Stimulated activated naive CD8-positive, alpha-beta T cell treated with anti-CD3 and anti-CD28 coated beads, Interleukin-15, Interleukin-2, amounts not matched to agents 100 U/mL and 50 U/mL, for 24 hours (primary cell): ENCODE results near the gene ZDHHC22.

Experiments
- ATAC-seq: fragments of 150-1000 bp; cut with Tn5 transposase; one replicate; pipeline ENCODE4 v1.10.0; 2021
- DNase-seq: peaks from one replicate; pipeline ENCODE4 v3.0.0; 2021

Gene ZDHHC22

GRCh38 chr14:77103951-77104350 is 37.6 kb downstream of the ZDHHC22 start:
- ATAC-seq (no peak), DNase-seq (no peak)

- ATAC-seq (no peak), DNase-seq (no peak)
Observed at GRCh38 chr14:77103475-77103874, 38.1 kb downstream of the ZDHHC22 start.

- ATAC-seq (no peak), DNase-seq (no peak)
Observed at GRCh38 chr14:77102154-77102553, 39.4 kb downstream of the ZDHHC22 start.

GRCh38 chr14:77100961-77101360 is 40.6 kb downstream of the ZDHHC22 start:
- DNase-seq: no peak

DNA sequence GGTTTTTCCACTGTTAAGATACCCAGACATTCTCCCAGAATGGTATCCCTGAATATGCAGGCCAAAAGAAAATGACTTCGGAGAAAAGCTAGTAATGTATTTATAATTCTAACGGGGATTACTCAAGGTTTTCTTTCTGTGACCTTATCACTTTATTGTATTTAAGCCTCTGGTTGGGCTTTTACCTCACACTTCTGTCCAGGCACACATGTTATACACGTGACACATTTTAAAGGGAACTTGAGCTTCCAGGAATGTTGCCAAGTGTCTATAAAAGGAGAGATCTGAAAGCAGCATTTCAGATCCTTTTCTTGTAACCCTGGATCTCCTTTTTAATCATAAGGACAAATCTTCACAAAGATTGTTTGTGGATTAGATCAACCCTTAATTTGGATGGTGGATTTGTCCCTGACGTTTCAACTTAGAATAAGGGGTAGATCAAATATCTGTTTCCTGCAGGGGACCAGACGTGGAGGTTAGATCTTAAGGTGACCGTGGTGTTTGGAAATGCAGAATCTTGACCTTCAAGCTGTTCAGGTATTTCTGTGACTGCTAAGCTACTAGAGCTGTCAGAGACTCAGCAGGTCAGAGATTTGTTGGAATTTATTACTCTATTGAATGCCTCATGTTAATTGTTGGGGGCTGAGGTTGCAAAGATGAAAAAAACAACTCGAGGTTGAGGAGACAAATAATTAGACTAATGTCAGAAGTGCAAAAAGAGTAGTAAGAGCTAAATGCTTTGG is 42.0 kb downstream of the ZDHHC22 start:
- DNase-seq: no peak
- ATAC-seq: no peak

More at GRCh38 chr14:77100961-77101360, 40.6 kb downstream of the ZDHHC22 start:
- no peak for ATAC-seq

DNA sequence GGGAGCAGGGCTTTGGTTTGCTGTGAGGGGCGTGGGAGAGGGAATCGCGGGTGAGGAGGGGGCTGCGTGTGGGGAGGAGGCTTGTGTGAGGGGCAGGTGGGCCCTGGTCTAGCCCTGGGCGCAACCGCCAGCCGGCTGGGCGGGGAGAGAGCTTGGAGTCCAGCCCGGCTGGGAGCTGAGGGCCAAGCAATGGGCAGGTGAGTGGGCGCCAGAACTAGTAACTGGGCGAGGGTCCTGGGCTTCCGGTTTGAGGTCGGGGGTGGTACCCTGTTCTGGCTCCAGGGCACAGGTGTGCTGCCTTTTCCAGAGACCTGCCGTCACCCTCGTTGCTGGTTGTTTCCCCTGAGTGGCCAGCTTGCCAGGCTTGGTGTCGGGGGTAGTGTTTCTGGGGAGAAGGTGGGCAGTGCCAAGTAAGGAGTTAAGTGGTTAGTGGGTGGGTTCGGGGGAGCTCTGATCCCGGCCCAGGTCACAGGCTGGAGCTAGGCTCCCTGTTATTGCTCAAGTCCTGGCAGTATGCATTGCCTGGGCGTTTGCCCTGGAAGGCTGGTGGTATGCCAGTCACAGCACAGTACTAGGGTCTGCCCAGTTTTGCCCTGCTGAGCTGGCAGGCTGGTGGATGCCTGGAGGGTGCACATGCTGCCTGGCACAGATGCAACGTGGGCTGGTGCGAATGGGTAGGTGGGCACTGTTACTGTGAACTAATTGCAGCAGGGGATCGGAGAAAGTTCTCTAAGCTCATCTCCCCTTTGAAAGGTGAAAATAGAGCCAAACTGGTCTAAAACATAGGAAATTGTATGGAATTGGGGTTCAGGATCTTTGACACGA is 42.9 kb downstream of the ZDHHC22 start:
- DNase-seq: peak; percentile 35
- no peak for ATAC-seq

GRCh38 chr14:77097700-77098528 is 43.7 kb downstream of the ZDHHC22 start, which contains the start of gene CIPC:
Gene CIPC, plus strand, starts transcription at chr14:77098258. Its CDS starts 7,451 bp downstream, at chr14:77105709.
- ATAC-seq (peak; percentile 96), DNase-seq (peak; percentile 99)

GRCh38 chr14:77097006-77097699 is 44.4 kb downstream of the ZDHHC22 start:
- ATAC-seq: no peak
- DNase-seq: no peak

DNA sequence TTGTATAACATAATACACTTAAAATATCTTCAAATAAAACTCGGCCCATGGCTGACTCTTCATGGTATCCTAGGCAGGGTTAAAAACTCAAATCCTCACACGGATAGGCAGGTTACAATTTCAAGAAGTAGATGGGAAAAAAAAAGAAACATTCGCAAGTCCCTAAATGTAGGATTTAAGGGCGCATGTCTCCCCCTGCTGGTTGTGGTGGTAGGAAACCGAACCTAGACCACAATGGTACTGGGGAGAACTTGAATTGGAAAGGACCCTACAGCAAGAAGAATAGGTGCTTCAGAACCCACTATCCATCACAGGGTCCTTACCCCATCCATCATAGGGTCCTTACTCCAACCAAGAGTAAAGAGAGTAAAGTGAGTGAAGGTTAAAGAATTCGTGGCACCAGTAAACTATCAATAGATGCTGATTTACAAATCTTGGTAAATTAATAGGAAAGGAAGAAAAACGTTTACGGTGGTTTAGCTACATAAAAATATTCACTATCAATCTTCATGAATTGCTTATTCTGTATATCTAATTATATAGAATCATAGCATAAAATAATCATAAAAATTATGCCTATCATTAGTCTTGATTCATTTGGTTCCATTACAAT is 46.8 kb downstream of the ZDHHC22 start:
- no peak for ATAC-seq
- DNase-seq: peak; percentile 83

- no peak for DNase-seq
- no peak for ATAC-seq
Observed at GRCh38 chr14:77092676-77093075, 48.9 kb downstream of the ZDHHC22 start.

DNA sequence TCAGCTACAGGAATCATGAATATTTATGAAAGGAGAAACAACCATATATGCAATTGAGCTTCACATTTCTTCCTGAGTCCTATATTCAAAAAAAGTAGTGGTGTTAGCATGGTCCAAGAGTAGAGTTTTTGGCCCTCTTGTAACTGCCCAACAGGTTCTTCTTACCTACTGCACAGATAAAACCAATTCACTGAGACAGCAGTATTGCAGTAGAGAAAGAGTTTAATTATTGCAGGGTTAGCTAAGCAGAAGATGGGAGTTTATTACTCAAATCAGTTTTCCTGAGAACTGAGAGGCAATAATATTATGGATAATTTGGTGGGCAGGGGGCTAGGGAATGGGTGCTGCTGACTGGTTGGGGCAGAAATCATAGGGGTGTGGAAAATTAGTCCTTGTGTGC is 50.1 kb downstream of the ZDHHC22 start:
- ATAC-seq (no peak), DNase-seq (no peak)

DNA sequence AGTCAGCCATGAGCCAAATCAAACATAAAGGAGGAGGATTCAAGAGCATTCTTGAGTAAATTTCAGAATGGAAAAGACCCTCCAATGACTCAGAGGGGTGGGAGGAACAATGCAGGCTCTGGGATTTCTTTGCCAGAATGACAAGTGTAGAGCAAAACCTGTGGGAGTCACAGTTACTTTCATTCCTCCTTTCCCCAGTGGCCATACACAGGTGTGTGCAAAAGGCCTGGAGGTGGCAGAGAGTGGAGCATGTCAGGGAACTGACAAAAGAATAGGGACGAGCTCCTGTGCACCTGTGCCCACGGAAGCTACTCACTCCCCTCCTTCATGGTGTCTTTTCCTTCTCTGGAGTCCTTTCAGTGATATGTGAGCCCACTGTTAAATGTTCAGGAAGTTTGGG is 52.9 kb downstream of the ZDHHC22 start:
- DNase-seq: no peak
- ATAC-seq: no peak

- ATAC-seq: no peak
- DNase-seq: no peak
Observed at GRCh38 chr14:77088219-77088618, 53.4 kb downstream of the ZDHHC22 start.

DNA sequence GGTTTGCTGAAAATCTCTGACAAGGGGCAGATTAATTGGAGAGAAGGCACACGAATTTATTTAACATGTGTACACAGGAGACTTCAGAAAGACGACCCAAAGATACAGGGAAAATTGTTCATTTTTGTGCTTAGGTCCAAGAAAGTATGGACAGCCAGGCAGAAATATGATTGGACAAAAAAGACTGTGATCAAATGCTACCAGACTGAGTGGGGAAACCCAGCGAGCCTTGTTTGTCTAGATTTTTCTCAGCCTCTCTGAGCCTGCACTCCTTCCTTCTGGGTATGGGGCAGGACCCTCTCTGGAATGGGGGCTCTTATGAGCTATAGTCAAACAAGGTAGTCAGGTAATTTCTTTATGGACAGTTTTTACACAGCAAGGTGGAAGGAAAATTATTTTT is 54.0 kb downstream of the ZDHHC22 start:
- ATAC-seq (no peak), DNase-seq (no peak)

GRCh38 chr14:77086951-77087350 is 54.6 kb downstream of the ZDHHC22 start:
- DNase-seq: no peak
- ATAC-seq: no peak

DNA sequence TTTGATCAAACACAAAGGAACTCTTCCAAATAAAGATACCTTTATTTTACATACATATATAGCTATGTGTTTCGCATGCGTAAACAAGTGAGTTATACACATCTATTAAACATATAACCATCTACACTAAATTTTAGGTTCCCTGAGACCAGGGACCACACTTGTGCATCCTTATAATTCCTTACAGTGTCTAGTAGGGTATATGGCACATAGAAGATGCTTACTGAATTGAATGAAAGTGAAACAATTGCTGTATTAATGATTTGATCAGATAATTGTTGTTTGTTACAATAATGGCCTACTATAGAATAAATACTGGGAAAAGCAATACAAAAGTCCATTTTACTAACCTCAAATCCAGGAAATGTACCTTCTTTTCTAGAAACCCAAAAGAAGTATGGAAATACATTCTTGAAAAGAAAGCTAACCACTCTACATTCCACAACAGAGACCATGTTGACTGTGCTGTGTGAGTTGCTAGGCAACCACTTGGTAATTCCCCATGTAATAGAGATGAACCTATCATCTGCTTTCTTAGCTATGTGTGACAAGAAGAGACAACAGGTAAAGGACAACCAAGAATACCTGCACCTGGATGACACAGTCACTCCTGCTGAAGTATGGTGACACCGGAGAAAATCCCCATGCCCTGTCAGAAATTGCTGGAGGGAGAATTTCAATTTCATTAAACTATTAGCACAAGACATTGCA is 55.4 kb downstream of the ZDHHC22 start:
- DNase-seq (no peak), ATAC-seq (no peak)

DNA sequence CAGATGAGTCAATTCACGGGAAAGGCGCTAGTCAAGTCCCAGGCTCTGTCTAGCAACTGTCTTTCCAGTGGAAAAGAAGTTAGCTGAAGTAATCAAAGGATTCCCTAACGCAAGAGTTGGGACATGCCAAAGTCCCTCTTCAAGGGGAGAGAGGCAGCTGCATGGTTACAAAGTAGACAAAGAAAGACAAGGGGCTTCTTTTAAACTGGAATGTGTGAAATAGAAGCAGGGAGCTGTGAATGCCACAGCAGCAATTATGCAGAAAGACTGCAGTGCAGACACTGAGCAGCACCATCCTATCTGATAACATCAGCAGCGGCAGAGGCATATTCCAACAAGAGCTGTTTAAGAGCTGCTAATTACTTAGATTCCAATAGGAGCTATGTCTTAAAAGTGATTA is 56.1 kb downstream of the ZDHHC22 start:
- ATAC-seq (no peak), DNase-seq (no peak)

DNA sequence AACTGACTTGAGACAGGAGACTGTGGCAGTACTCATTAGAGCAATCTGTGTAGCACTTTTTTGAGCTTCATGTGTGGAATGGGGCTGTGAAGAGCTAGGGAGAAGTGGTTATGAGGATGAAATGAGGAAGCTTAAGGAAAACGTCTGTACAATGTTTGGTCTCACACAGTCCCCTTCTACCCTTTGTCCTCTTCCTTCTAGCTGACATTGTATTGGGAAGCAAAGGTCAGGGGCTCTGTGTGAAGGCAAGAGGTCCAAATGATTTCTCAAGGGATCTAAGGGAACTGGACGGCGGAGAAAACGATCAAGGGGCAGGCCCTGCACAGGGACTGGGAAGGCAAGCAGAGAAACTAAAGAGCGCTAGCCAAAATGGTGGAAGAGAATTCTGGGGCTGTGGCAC is 56.6 kb downstream of the ZDHHC22 start:
- no peak for ATAC-seq
- DNase-seq: no peak

DNA sequence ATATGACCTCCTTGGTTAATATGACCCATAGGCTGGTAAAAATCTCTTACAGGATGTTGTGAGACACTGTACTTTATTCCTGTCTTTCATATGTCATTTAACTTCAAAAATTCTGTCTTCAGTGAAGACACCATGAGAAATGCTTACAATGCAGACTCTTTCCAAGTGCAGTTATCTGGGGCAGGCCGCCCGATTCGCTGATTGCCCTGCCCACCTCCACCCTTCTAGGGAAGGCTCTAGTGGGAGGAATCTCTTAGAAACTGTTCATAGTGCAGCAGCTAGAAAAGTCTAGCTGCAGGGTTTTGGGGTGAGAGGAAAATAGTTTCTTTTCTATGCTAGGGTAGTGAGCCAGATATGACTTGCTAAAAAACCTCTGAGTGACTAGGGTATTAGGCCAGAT is 58.5 kb downstream of the ZDHHC22 start:
- ATAC-seq: no peak

DNA sequence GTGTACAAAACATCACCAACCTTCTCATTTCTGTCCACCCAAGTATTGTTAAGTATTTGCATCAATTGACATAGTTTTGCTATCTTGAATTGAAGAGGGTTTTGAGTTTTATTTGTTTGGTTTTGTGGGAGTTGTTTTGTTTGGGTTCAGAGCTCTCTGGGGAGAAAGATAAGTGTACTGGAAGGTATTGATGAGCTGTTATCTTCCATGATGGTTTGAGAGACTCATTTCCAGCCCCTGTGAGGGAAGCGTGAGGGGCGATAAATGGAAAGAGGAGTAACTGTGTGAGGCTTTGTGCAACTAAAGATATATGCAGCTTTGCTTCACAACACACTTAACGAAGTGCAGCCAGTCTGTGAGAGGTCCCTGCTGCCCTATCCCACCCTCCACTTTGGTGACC is 59.2 kb downstream of the ZDHHC22 start:
- DNase-seq: no peak
- no peak for ATAC-seq

More for the DNA sequence above, 58.5 kb downstream of the ZDHHC22 start:
- no peak for DNase-seq
